ENCODE measurements around the gene RBM41. TPM values are rescaled to one million over a fixed set of nuclear protein-coding genes. Genes with fewer than 3 reads are reported as not detected.
"Not testable (repeated sequence)": the region's sequence is repeated elsewhere in the genome, so short reads cannot be mapped to it uniquely, and the experiment has no call there.

RBM41 gene
- total RNA-seq (10 to 100 TPM; 15.3 to 26.4 (median 19.2) TPM), polyA plus RNA-seq (1 to 10 TPM; 2.3 to 3.7 (median 3.0) TPM)
- long read RNA-seq, donor 1: 0 reads
- long read RNA-seq, donor 2: 0 reads

GRCh38 chrX:107118322-107119147 is at the start of gene RBM41:
Gene RBM41 (minus strand): TSS chrX:107118822. CDS start chrX:107118773, 49 bp downstream.
- no peak for TF ChIP-seq POLR2A (IDR thresholded peaks at IDR 0.05)
- no peak for TF ChIP-seq CTCF (IDR thresholded peaks at IDR 0.05 in 8 of 11, conservative IDR thresholded peaks at IDR 0.05 in 3 of 11)
- TF ChIP-seq POLR2AphosphoS5 (IDR thresholded peaks at IDR 0.05): peak in 2 of 3 donors; percentile 27 to 36
- DNase-seq: peak; percentile 91
- 1 to 33% (median 1%) methylated on average over 16 to 37 of the region's 37 CpGs for WGBS, 5 donors
- H3K36me3 ChIP-seq: peaks cover 0 to 32% (median 9%) of the 10 kb centered on the region in 6 donors
- peaks cover 5 to 12% (median 11%) of the 10 kb centered on the region in 6 donors for H3K4me1 ChIP-seq
- intact Hi-C loops (cut with DNase I; ENCODE audit: low total_unique reads): no loop called here
- peak within 1 kb of the TSS; percentile 53 to 85 (median 58) for H3K4me3 ChIP-seq
- H3K27ac ChIP-seq: peak within 1 kb of the TSS in 7 of 8 donors; percentile 47 to 82 (median 78)
- no peaks in the 10 kb centered on the region for H3K9me3 ChIP-seq
- no peaks in the 10 kb centered on the region for H3K27me3 ChIP-seq (replicated peaks in 1 of 7)

- H3K27me3 ChIP-seq (replicated peaks in 1 of 7): no peaks in the 10 kb centered on the region
- H3K9me3 ChIP-seq: no peaks in the 10 kb centered on the region
- H3K4me3 ChIP-seq: no peak overlapping the region
- H3K4me1 ChIP-seq: no peaks in the 10 kb centered on the region
- DNase-seq: no peak
- no peak overlapping the region for H3K27ac ChIP-seq
- H3K36me3 ChIP-seq: no peaks in the 10 kb centered on the region
- TF ChIP-seq CTCF (IDR thresholded peaks at IDR 0.05 in 8 of 11, conservative IDR thresholded peaks at IDR 0.05 in 3 of 11) (no peak), POLR2A (IDR thresholded peaks at IDR 0.05) (no peak), POLR2AphosphoS5 (IDR thresholded peaks at IDR 0.05) (no peak)
- intact Hi-C loops (cut with DNase I; ENCODE audit: low total_unique reads): no loop called here
These were observed 49.6 kb upstream of the RBM41 start for GRCh38 chrX:107168257-107168656.

- H3K27me3 ChIP-seq (replicated peaks in 1 of 7): no peaks in the 10 kb centered on the region
- DNase-seq: no peak
- H3K27ac ChIP-seq: no peak overlapping the region
- no peaks in the 10 kb centered on the region for H3K4me1 ChIP-seq
- no peaks in the 10 kb centered on the region for H3K36me3 ChIP-seq
- no peaks in the 10 kb centered on the region for H3K9me3 ChIP-seq
- intact Hi-C loops (cut with DNase I; ENCODE audit: low total_unique reads): no loop called here
- no peak overlapping the region for H3K4me3 ChIP-seq
- TF ChIP-seq POLR2A (IDR thresholded peaks at IDR 0.05): no peak
- TF ChIP-seq POLR2AphosphoS5 (IDR thresholded peaks at IDR 0.05): no peak
- TF ChIP-seq CTCF (IDR thresholded peaks at IDR 0.05 in 8 of 11, conservative IDR thresholded peaks at IDR 0.05 in 3 of 11): no peak
- 76 to 92% (median 89%) methylated on average over 3 of the region's 3 CpGs for WGBS, 5 donors
These were observed 48.7 kb upstream of the RBM41 start for GRCh38 chrX:107167163-107167921.

GRCh38 chrX:107157618-107158017 is 39.0 kb upstream of the RBM41 start:
- H3K4me3 ChIP-seq; intact Hi-C loops (cut with DNase I; ENCODE audit: low total_unique reads); DNase-seq; H3K27ac ChIP-seq; H3K36me3 ChIP-seq; H3K4me1 ChIP-seq; H3K9me3 ChIP-seq: not testable (repeated sequence)
- WGBS, 5 donors: 60 to 100% (median 87%) methylated on average over 1 to 4 of the region's 4 CpGs; no CpG with 5 or more reads in 1 of the 5 donors
- peaks cover 0 to 13% (median 0%) of the 10 kb centered on the region in 7 donors for H3K27me3 ChIP-seq (replicated peaks in 1 of 7)

GRCh38 chrX:107155621-107156430 is 37.2 kb upstream of the RBM41 start:
- H3K4me1 ChIP-seq; DNase-seq; H3K27ac ChIP-seq; intact Hi-C loops (cut with DNase I; ENCODE audit: low total_unique reads); H3K36me3 ChIP-seq; H3K9me3 ChIP-seq: not testable (repeated sequence)
- Histone ChIP-seq H3K4me3 (peak overlapping the region in 1 of 8 donors; percentile 48), H3K27me3 (replicated peaks in 1 of 7) (peaks cover 0 to 13% (median 0%) of the 10 kb centered on the region in 7 donors)
- 19 to 51% (median 37%) methylated on average over 17 to 28 of the region's 32 CpGs for WGBS, 5 donors
